Activated CD4-positive, alpha-beta T cell treated with anti-CD3 and anti-CD28 coated beads, Interleukin-2, amount 50 U/mL, for 4 hours (primary cell): ENCODE data around the gene ETFA.
A peak's percentile ranks its signal among the peaks of the same experiment; 100 is the strongest.

Source experiments
- DNase-seq, 2 experiments: peaks; one replicate each; pipeline ENCODE4 v3.0.0-alpha.2; 2020

The ETFA gene

GRCh38 chr15:76191539-76192244 lies 119.6 kb downstream of the ETFA start:
- DNase-seq = no peak

GRCh38 chr15:76190751-76191538 lies 120.3 kb downstream of the ETFA start:
- peak; percentile 50 to 56 for DNase-seq

DNA sequence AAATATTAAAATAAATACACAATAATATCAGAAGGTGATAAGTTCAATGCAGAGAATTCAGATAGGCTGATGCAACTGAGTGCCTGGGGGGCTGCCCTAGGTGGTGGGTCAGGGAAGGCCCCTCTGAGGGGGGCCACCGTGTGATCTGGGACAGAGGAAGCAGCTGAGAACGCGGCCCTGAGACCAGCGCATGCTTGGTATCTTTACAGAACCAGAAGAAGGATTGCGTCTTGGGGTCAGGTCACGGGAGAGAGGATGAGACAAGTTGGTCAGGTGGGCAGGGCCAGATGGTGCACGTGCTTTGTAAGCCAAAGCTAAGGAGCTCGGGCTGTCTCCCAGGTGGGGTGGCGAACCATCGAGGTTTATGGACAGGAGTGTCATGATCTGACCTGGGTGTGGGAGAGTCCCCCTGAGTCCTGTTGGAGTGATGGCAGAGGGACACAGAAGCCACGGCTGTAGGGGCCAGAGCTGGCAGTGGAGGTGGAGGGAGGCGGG lies 121.2 kb downstream of the ETFA start:
- no peak for DNase-seq

DNA sequence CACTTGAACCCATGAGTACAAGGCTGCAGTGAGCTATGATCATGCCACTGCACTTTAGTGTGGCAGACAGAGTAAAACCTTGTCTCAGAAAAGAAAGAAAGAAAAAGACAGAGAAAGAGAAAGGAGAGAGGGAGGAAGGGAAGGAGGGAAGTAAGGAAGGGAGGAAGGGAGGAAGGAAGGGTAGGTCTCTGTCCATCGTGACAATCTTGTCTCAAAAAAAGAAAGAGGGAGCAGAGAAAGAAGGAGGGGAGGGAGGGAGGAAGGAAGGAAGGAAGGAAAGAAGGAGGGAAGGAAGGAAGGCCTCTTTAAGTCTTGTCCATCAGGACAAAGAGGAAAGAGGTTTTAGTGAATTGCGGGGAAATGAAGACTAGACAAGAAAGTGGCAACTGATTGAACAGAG lies 122.2 kb downstream of the ETFA start:
- DNase-seq = no peak

DNA sequence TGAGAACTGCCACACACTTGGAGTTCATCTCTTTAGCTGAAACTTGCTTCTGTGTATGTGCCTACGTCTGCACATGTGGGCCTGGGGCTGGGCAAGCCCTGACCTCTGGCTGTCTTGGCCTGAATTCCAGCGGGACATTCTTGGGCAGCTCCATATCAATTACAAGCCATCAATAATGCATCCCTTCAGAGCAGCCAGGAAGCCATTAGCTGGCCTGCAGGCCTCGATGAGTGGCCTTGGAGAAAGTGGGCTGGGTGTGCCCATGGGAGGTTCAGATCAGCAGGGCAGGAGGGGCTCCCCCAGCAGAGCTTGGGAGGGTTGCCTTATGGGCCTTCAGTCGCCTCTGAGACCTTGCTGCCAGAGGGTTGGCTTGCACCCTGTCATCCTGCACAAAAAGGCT lies 124.1 kb downstream of the ETFA start:
- no peak for DNase-seq

DNA sequence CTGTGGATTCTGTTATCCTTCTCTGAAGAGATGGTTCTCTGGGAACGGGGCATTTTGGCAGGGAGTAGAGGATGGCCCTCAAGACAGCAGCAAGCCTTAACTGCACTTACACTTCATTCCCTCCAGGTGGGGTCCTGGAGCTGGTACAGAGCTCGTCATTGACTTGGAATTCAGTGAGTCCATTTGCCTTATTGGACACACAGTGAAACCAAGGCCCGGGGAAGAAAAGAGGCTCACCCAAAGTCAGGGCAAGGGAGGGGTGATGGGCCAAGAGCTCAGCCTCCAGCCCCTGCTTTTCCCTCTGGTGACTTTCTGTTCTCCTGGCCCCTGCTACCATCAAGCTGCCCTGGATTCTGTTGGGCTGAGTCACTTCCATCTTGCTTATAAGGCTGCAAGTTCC lies 125.6 kb downstream of the ETFA start:
- no peak for DNase-seq

- DNase-seq = no peak
These were observed 126.6 kb downstream of the ETFA start for GRCh38 chr15:76184650-76185035.

- no peak for DNase-seq
These were observed 127.2 kb downstream of the ETFA start for GRCh38 chr15:76183930-76184649.

- peak in 1 of 2 experiments; percentile 4 for DNase-seq
These were observed 129.6 kb downstream of the ETFA start for GRCh38 chr15:76181705-76182107.

DNA sequence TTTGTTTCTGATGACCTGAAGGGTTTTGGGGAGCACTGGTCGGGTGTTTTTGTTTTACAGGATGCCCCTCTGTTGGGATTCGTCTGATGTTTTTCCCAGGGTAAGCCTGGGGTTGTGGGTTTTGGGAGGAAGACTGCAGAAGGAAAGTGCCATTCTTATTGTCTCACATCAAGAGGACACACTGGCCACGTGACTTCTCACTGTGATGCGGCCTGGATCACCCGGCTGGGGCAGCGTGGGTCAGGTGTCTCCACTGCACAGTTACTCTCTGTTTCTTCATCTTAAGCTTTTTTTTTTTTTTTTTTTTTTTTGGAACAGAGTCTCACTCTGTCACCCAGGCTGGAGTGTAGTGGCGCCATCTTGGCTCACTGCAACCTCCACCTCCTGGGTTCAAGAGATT lies 130.9 kb downstream of the ETFA start:
- no peak for DNase-seq

DNA sequence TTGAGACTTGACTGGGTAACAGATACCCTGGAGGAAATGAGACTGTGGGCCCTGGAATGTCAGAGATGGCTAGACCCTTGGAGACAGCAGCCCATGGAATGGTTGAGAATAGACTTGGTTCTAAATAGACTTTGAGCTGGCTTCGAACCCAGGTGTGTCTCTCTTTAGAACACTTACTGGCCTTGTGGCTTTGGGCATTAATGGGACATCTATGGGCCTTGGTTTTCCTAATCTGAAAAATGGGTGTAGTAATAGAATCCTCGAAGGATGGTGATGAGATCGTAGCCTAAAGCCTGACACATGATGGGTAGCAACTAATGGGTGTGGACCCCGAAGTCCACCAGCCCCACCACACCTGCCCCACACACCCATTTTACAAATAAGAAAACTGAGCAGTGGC lies 132.2 kb downstream of the ETFA start:
- no peak for DNase-seq

GRCh38 chr15:76178296-76179000 lies 132.8 kb downstream of the ETFA start:
- DNase-seq = no peak

- no peak for DNase-seq
These were observed 133.7 kb downstream of the ETFA start for GRCh38 chr15:76177491-76178040.

- no peak for DNase-seq
These were observed 134.7 kb downstream of the ETFA start for GRCh38 chr15:76176487-76177085.

GRCh38 chr15:76176059-76176458 lies 135.2 kb downstream of the ETFA start:
- DNase-seq = no peak

- DNase-seq = no peak
These were observed 135.8 kb downstream of the ETFA start for GRCh38 chr15:76175442-76175841.

DNA sequence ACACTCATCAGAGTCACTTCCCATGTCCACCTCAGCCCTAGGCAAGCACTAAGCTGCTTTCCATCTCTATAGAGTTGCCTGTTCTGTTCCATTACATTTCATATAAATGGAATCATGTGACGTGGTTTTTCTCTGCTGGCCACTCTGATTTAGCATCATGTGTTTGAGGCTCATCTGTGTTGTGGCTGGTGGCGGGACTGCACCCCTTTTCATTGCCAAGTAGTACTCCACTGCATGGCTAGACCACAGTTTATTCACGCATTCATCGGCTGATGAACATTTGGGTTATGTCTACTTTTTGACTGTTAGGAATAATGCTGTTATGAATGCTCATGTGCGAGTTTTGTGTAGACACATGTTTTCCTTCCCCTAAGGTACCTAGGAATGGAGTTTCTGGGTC lies 136.6 kb downstream of the ETFA start:
- no peak for DNase-seq

GRCh38 chr15:76173317-76173834 lies 137.9 kb downstream of the ETFA start:
- DNase-seq = no peak

DNA sequence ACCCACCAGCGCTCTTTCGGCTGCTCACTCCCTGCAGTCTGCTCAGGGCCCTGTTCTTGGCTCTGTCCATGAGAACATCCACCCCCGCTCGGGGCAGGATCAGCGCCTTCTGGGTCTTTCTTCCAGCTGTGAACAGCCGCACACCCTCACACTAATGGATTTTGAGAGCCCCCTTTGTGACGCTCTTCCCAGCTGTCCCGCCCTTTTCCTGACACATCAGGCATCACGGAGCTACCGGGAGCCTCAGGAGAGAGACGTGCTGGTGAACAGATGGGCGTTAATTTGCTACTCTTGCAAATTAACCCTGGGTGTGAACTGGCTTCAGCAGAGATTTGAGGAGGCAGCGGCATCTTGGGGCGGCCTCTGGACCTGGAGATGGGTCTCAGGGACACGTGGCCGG lies 138.5 kb downstream of the ETFA start:
- DNase-seq = no peak

GRCh38 chr15:76169911-76170800 lies 141.1 kb downstream of the ETFA start:
- no peak for DNase-seq

GRCh38 chr15:76169018-76169417 lies 142.3 kb downstream of the ETFA start:
- DNase-seq = no peak
